GM18861 (cell line): ENCODE measurements around the gene FHAD1.
"Not testable (repeated sequence)": the region's sequence is repeated elsewhere in the genome, so short reads cannot be mapped to it uniquely, and the experiment has no call there.

Source experiments
- ATAC-seq: cut with Tn5 transposase; IDR thresholded peaks from one replicate; pipeline ENCODE4 v1.9.1; 2021; ENCODE audit not compliant: unreplicated experiment

FHAD1 gene

GRCh38 chr1:15412175-15412800 is 165.3 kb downstream of the FHAD1 start:
- ATAC-seq: no peak

- ATAC-seq: no peak
Observed at GRCh38 chr1:15412843-15413242, 165.8 kb downstream of the FHAD1 start.

GRCh38 chr1:15413563-15414444 is 166.8 kb downstream of the FHAD1 start:
- ATAC-seq: no peak

GRCh38 chr1:15414445-15414983 is 167.5 kb downstream of the FHAD1 start:
- ATAC-seq: no peak

- ATAC-seq: peak; percentile 37
Observed at GRCh38 chr1:15417059-15417934, 170.3 kb downstream of the FHAD1 start.

GRCh38 chr1:15418806-15419515 is 171.9 kb downstream of the FHAD1 start:
- no peak for ATAC-seq

- ATAC-seq: no peak
Observed at GRCh38 chr1:15420853-15421465, 173.9 kb downstream of the FHAD1 start.

- ATAC-seq: no peak
Observed at GRCh38 chr1:15422871-15423270, 175.8 kb downstream of the FHAD1 start.

GRCh38 chr1:15423355-15424077 is 176.5 kb downstream of the FHAD1 start:
- no peak for ATAC-seq

- no peak for ATAC-seq
Observed at GRCh38 chr1:15424146-15424667, 177.2 kb downstream of the FHAD1 start.

GRCh38 chr1:15424981-15425380 is 178.0 kb downstream of the FHAD1 start:
- ATAC-seq: no peak

GRCh38 chr1:15425521-15425920 is 178.5 kb downstream of the FHAD1 start:
- ATAC-seq: no peak

- ATAC-seq: no peak
Observed at GRCh38 chr1:15425958-15426357, 178.9 kb downstream of the FHAD1 start.

- ATAC-seq: no peak
Observed at GRCh38 chr1:15426492-15427279, 179.7 kb downstream of the FHAD1 start.

GRCh38 chr1:15427280-15427666 is 180.2 kb downstream of the FHAD1 start:
- no peak for ATAC-seq

- ATAC-seq: not testable (repeated sequence)
Observed at GRCh38 chr1:15428252-15428651, 181.2 kb downstream of the FHAD1 start.

GRCh38 chr1:15428815-15429435 is 181.9 kb downstream of the FHAD1 start:
- no peak for ATAC-seq

GRCh38 chr1:15429701-15430149 is 182.7 kb downstream of the FHAD1 start:
- no peak for ATAC-seq
